GM18873 (cell line): Measurements from ENCODE around the gene TCF21.
"Not testable (repeated sequence)": the region's sequence is repeated elsewhere in the genome, so short reads cannot be mapped to it uniquely, and the experiment has no call there.

ENCODE experiments used
- ATAC-seq: cut with Tn5 transposase; IDR thresholded peaks from one replicate; pipeline ENCODE4 v1.9.1; 2021; ENCODE audit warnings: mild to moderate bottlenecking, moderate library complexity, moderate number of reproducible peaks; ENCODE audit not compliant: unreplicated experiment, low FRiP score

The TCF21 gene

GRCh38 chr6:133921249-133921859 lies 32.4 kb downstream of the TCF21 start:
- ATAC-seq = no peak

DNA sequence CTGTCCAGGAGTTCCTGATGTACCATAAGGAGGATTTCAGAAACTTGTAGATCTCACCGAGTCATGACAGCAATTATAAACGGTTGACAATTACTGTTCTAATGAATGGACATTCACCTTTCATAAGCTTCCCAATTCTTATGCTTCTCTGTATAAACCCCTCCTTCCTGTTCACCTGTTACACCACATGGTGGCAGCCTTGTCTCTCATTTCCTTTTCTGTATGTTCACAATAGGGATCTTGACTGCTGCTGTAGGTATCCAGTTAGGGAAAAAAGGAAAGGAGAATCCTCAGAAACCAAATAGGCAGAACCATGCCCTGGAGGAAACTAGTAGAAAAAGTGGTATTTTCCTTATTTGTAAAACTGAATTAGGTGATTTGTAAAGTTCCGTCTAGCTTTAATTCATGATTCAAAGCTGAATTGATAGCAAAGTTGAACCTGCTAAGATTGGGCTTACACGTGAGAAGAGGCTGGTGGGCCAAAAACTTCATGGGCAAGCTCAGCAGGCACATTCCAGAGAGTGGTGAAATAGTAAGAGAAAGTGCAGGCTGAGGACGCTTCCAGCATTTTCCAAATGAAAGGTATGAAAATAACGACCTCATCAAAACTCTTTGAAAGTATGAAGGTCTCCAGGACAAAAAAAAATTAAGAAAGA lies 35.2 kb downstream of the TCF21 start:
- ATAC-seq = peak; percentile 83

GRCh38 chr6:133931221-133931620 lies 42.3 kb downstream of the TCF21 start:
- not testable (repeated sequence) for ATAC-seq

- ATAC-seq = not testable (repeated sequence)
Observed at GRCh38 chr6:133936352-133936751, 47.4 kb downstream of the TCF21 start.

DNA sequence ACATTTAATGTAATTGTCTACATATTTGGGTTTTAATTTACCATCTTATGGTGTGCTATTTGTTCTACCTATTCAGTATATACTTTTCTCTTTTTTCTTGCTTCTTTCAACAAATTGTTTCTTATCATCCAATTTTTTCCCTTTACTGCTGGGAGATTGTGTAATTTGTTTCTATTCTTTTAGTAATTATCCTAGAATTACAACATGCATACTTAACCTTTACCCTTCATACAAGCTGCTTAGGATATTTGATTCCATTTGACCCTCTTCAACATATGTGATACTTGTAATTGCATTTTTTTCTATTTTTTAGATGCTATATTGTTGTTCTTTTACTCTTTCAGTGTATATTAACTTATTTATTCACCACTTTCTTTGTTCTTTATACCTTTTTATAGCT lies 49.0 kb downstream of the TCF21 start:
- no peak for ATAC-seq

DNA sequence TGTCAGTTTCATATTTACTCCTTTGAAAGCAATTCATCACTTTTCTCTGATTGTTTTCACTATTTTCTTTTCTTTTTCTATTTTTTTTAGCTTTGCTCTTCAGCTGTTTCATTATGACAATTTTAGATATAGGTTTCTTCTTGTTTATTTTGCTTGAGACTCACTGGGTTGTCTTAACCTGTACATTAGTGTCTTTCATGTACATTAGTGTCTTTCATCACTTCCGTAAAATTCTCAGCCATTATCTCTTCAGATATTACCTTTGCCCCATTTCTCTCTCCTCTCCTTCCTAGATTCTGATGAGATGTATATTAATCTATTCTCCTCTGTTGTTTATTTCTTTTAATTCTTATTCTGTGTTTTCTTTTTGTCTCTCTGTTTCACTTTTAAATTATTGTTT lies 49.6 kb downstream of the TCF21 start:
- ATAC-seq = no peak

GRCh38 chr6:133939778-133940667 lies 51.1 kb downstream of the TCF21 start:
- ATAC-seq = no peak
